Spleen (tissue), 11 donors: Measurements from ENCODE around the gene PRKAR2A. TPM values are rescaled to one million over a fixed set of nuclear protein-coding genes. Genes with fewer than 3 reads are reported as not detected.
A peak's percentile ranks its signal among the peaks of the same experiment; 100 is the strongest.

Experiments
- DNase-seq: peaks from one replicate; pipeline ENCODE4 v3.0.0-alpha.2; 2020
- H3K27ac ChIP-seq, 8 donors: fragments of 200-600 bp; sonication (generic) in 7 of 8; 1 replicate in 4 of 8; 2 replicates in 4 of 8; pipeline versions ENCODE4 v1.5.0 to v1.8.0; 2016 to 2021; ENCODE audit warnings: inconsistent platforms in 4 of 8, mild to moderate bottlenecking in 4 of 8, moderate library complexity in 1 of 8
- H3K27me3 ChIP-seq, 7 donors: fragments of 200-600 bp; sonication (generic) in 6 of 7; replicated peaks in 1 of 7; 1 replicate in 4 of 7; 2 replicates in 3 of 7; pipeline versions ENCODE4 v1.5.0 to v1.8.0; 2016 to 2021; ENCODE audit warnings: inconsistent platforms in 3 of 7, mild to moderate bottlenecking in 1 of 7
- H3K36me3 ChIP-seq, 6 donors: fragments of 200-600 bp; sonication (generic) in 5 of 6; 1 replicate in 4 of 6; 2 replicates in 2 of 6; pipeline versions ENCODE4 v1.5.0 to v1.8.0; 2016 to 2021; ENCODE audit warnings: inconsistent platforms in 2 of 6
- H3K4me1 ChIP-seq, 6 donors: fragments of 200-600 bp; sonication (generic) in 5 of 6; 1 replicate in 3 of 6; 2 replicates in 3 of 6; pipeline versions ENCODE4 v1.5.0 to v1.8.0; 2016 to 2021; ENCODE audit warnings: inconsistent platforms in 3 of 6
- H3K4me3 ChIP-seq, 8 donors: fragments of 200-600 bp; sonication (generic) in 7 of 8; 1 replicate in 4 of 8; 2 replicates in 4 of 8; pipeline versions ENCODE4 v1.5.0 to v1.8.0; 2016 to 2021; ENCODE audit warnings: inconsistent platforms in 4 of 8, mild to moderate bottlenecking in 4 of 8, moderate library complexity in 2 of 8
- H3K9me3 ChIP-seq, 8 donors: fragments of 200-600 bp; sonication (generic) in 7 of 8; 1 replicate in 4 of 8; 2 replicates in 4 of 8; pipeline versions ENCODE4 v1.5.0 to v1.8.0; 2016 to 2021; ENCODE audit warnings: inconsistent platforms in 4 of 8
- POLR2A ChIP-seq, 3 donors: fragments of 450-650 bp; IDR thresholded peaks; one replicate each; pipeline ENCODE4 v1.5.1; 2017; ENCODE audit warnings: antibody characterized with exemption in 3 of 3, mild to moderate bottlenecking in 1 of 3
- POLR2AphosphoS5 ChIP-seq, 3 donors: sonication (generic); formaldehyde crosslinking; IDR thresholded peaks; one replicate each; pipeline ENCODE4 v1.5.1; 2017; ENCODE audit warnings: antibody characterized with exemption in 3 of 3
- WGBS, 5 donors: extraction: QIAGEN DNeasy Blood & Tissue Kit in 3 of 5; methylation state at CpG; one replicate each; pipeline versions ENCODE4 v1.1.5 to v1.1.7; 2013 to 2018; 5-methylcytosine and 5-hydroxymethylcytosine counted together
- intact Hi-C: fragments of 100-400 bp; cut with DNase I; formaldehyde crosslinking; loops from one replicate; pipeline ENCODE4 v1.15.0; 2023; ENCODE audit warnings: low total_unique reads
- polyA plus RNA-seq, 3 donors: library from polyadenylated mRNA; stranded (reverse); fragments of 200-250 nt; gene quantifications; one replicate each; pipeline ENCODE4 v1.2.1, GENCODE V29; 2013
- total RNA-seq, 7 donors: library from RNA; depleted of rRNA in 3 of 7; stranded (reverse); fragments of >200 nt in 3 of 7; fragmentation: NEBNext Ultra II Directional in 4 of 7; extraction: Animal tissue kit (Norgen Biotek cat#: 25700) in 4 of 7; gene quantifications; one replicate each; pipeline versions ENCODE4 v1.1.0 to v1.2.1, GENCODE V29; 2016 to 2021
- TF ChIP-seq, protein P1 (sequence below), 11 experiments: fragments of 200-600 bp in 7 of 11; fragments of 450-650 bp in 4 of 11; sonication (generic) in 4 of 11; IDR thresholded peaks in 8 of 11; conservative IDR thresholded peaks in 3 of 11; 1 replicate in 7 of 11; 2 replicates in 4 of 11; pipeline versions ENCODE4 v1.4.0 to v1.8.0; 2016 to 2021; ENCODE audit warnings: antibody characterized with exemption in 11 of 11, inconsistent platforms in 4 of 11, mild to moderate bottlenecking in 1 of 11
- donor health status: healthy with polysubstance abuse.
- donor health status: DM: no; HTN: no; CAD: no; lungs with moderate emphysema.
- donor health status: DM: no; HTN: no; CAD: no.
- donor health status: Bipolar disorder and iron deficiency.
- donor health status: healthy.
- donor health status: DM: no; HTN: no; CAD: no.
- donor health status: DM: yes; HTN: yes; CAD: no.

The PRKAR2A gene
- total and polyA plus RNA-seq, 10 donors, result 4.8 to 38.5 (median 18.2) TPM

DNA sequence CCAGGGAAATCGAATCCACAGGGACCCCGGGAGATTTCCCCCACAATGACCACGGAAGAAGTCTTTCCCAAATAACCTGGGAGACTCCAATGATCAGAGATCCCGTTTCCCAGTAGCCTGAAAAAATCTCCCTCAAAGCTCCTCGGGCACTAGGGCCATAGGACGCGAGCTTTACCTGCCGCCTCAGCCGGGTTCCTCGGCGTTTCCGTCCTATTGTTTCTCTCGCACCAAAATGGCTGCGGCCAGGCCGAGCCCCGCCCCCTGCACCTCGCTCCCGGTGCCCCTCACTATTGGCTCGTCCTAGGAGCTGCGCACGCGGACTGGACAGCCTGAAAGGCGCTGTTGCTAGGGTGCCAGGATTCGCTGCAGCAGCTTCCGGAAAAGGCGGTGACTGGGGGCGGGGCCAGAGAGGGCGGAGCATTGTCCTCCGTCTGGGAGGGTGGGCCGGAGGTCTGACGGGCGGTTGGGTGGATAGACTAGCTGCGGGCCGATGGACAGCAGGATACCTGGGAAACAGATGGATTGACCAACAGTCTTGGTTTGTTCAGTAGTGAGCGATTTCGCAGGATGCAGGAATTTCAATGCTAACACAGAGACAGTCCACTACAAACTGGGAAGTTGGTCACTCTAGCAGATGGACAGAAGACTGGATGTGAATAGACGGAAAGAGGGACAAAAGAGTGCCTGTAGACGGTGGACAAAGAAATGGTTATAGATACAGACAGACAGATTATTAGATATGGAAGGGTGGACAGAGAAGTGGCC is 130.5 kb downstream of the PRKAR2A start, which contains the start of gene IP6K2:
Gene IP6K2, minus strand, starts transcription at position 240 of the 765 bp plus-strand sequence. CDS start 21,930 bp downstream, outside the sequence.
- peaks cover 0 to 31% (median 7%) of the 10 kb centered on the region in 6 donors for H3K36me3 ChIP-seq
- H3K4me1 ChIP-seq, result peaks cover 25 to 54% (median 45%) of the 10 kb centered on the region in 6 donors
- H3K27me3 ChIP-seq, result no peaks in the 10 kb centered on the region
- DNase-seq, result peak; percentile 100
- intact Hi-C loops, result no loop called here
- H3K9me3 ChIP-seq, result no peaks in the 10 kb centered on the region
- TF ChIP-seq POLR2A (IDR thresholded peaks at IDR 0.05), result peak in 2 of 3 donors; percentile 34 to 57
- TF ChIP-seq, protein P1, sequence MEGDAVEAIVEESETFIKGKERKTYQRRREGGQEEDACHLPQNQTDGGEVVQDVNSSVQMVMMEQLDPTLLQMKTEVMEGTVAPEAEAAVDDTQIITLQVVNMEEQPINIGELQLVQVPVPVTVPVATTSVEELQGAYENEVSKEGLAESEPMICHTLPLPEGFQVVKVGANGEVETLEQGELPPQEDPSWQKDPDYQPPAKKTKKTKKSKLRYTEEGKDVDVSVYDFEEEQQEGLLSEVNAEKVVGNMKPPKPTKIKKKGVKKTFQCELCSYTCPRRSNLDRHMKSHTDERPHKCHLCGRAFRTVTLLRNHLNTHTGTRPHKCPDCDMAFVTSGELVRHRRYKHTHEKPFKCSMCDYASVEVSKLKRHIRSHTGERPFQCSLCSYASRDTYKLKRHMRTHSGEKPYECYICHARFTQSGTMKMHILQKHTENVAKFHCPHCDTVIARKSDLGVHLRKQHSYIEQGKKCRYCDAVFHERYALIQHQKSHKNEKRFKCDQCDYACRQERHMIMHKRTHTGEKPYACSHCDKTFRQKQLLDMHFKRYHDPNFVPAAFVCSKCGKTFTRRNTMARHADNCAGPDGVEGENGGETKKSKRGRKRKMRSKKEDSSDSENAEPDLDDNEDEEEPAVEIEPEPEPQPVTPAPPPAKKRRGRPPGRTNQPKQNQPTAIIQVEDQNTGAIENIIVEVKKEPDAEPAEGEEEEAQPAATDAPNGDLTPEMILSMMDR (IDR thresholded peaks at IDR 0.05 in 8 of 11, conservative IDR thresholded peaks at IDR 0.05 in 3 of 11), result peak in 3 of 11 experiments; percentile 15 to 35 (median 25)
- TF ChIP-seq POLR2AphosphoS5 (IDR thresholded peaks at IDR 0.05), result peak; percentile 92 to 97 (median 94)
- peak within 1 kb of the TSS; percentile 65 to 89 (median 78) for H3K4me3 ChIP-seq
- H3K27ac ChIP-seq, result peak within 1 kb of the TSS; percentile 76 to 94 (median 92)
- 2 to 4% (median 3%) methylated on average over 31 to 38 of the region's 38 CpGs for WGBS, 5 donors

DNA sequence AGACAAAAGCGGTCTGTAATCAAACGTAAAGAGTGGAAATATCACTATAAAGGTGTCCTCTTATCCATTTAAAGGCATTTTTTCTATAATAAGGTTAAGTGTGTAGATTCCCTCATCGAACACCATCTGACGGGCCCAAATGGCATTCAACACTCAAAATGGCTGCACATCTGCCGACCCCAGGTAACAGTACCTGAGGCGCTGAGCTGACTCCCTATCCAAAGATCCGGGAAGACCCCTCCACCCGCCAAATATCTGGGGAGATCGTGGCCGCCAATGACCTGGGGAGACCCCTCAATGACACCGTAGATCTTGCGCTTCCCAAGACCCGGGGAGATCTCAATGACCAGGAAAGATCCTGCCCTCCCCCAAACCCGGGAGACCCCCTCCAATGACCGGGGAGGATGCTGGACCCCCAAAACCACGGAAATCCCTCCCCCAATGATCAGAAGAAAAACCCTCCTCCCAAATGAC is 131.1 kb downstream of the PRKAR2A start:
- Histone ChIP-seq H3K4me3 (peak overlapping the region; percentile 65 to 89 (median 78)), H3K4me1 (peaks cover 25 to 60% (median 48%) of the 10 kb centered on the region in 6 donors), H3K27me3 (no peaks in the 10 kb centered on the region), H3K36me3 (peaks cover 0 to 37% (median 10%) of the 10 kb centered on the region in 6 donors), H3K9me3 (no peaks in the 10 kb centered on the region), H3K27ac (peak overlapping the region; percentile 76 to 94 (median 92))
- 0 to 1% (median 0%) methylated on average over 16 of the region's 16 CpGs for WGBS, 5 donors
- TF ChIP-seq POLR2AphosphoS5 (IDR thresholded peaks at IDR 0.05), result no peak
- TF ChIP-seq POLR2A (IDR thresholded peaks at IDR 0.05), result no peak
- TF ChIP-seq, protein P1 (IDR thresholded peaks at IDR 0.05 in 8 of 11, conservative IDR thresholded peaks at IDR 0.05 in 3 of 11), result no peak
- intact Hi-C loops, result no loop called here
- peak; percentile 77 for DNase-seq

DNA sequence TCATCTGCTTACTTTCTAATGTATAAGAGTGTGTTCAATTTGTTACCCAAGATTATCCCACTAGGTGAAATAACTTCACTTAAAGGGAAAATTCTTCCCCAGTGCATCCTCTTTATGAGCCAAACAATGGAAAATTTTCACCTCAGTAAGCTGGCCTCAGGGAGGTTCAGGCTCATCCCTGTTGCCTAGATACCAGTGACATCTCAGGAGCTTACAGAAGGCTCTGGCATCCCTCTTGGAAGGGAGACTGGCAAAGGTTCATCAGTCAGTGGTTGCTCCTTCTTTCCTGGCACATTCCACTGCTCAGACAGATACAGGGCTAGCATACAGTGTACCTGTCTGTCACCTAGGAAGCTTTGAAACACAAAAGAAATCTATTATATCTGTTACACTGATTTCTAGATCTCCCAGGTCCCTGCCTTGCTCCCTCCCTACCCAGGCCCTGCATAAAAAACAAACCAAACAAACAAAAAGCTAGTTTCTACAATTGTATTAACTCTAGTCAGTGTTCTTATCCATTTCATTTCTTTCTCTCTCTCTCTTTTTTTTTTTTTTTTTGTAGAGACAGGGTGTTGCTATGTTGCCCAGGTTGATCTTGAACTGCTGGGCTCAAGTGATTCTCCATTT is 132.4 kb downstream of the PRKAR2A start:
- Histone ChIP-seq H3K36me3 (peaks cover 0 to 50% (median 19%) of the 10 kb centered on the region in 6 donors), H3K27ac (peak overlapping the region in 1 of 8 donors; percentile 2), H3K4me1 (peaks cover 25 to 70% (median 54%) of the 10 kb centered on the region in 6 donors), H3K9me3 (no peaks in the 10 kb centered on the region), H3K27me3 (no peaks in the 10 kb centered on the region), H3K4me3 (peak overlapping the region in 6 of 8 donors; percentile 65 to 89 (median 76))
- intact Hi-C loops, result no loop called here
- no peak for TF ChIP-seq POLR2A (IDR thresholded peaks at IDR 0.05)
- DNase-seq, result no peak

DNA sequence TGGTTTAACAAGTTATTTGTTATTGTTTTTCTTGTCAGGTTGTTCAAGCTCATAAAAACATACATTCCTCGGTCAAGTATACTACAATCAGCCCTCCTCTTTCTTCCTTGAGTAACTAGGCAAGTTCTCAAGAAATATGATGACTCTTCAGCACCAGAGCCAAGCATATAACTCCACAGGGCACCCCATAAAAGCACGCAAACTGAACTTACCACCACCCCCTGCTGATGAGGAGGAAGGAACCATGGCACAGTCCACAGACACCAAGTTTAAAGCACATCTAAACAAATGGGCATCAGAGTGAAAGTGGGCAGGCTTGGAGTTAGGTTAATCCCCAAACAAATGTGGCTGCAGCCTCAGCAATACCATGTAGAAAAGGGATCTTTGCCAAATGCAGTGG is 135.9 kb downstream of the PRKAR2A start:
- TF ChIP-seq, protein P1 (IDR thresholded peaks at IDR 0.05 in 8 of 11, conservative IDR thresholded peaks at IDR 0.05 in 3 of 11), result no peak
- no peak for TF ChIP-seq POLR2AphosphoS5 (IDR thresholded peaks at IDR 0.05)
- no peak for TF ChIP-seq POLR2A (IDR thresholded peaks at IDR 0.05)
- peaks cover 0 to 86% (median 31%) of the 10 kb centered on the region in 6 donors for H3K36me3 ChIP-seq
- WGBS, 5 donors, result 84 to 96% (median 89%) methylated on average over 2 of the region's 2 CpGs
- no peaks in the 10 kb centered on the region for H3K27me3 ChIP-seq
- H3K4me3 ChIP-seq, result no peak overlapping the region
- DNase-seq, result no peak
- H3K9me3 ChIP-seq, result no peaks in the 10 kb centered on the region
- peaks cover 34 to 98% (median 78%) of the 10 kb centered on the region in 6 donors for H3K4me1 ChIP-seq
- no peak overlapping the region for H3K27ac ChIP-seq
- intact Hi-C loops, result no loop called here
